ENCODE data around the gene REG3A. TPM values are rescaled to one million over a fixed set of nuclear protein-coding genes. Genes with fewer than 3 reads are reported as not detected.

The REG3A gene
- total RNA-seq, result not detected

GRCh38 chr2:79159653-79160052, at the start of gene REG3A:
TSS of gene REG3A (minus strand) at chr2:79159753. CDS start at chr2:79159405, 348 bp downstream.
- no peaks in the 10 kb centered on the region for H3K4me1 Mint-ChIP-seq
- H3K36me3 Mint-ChIP-seq (ENCODE audit: low read depth), result no peaks in the 10 kb centered on the region
- H3K4me3 Mint-ChIP-seq, result no peak within 1 kb of the TSS
- ATAC-seq (replicated peaks), result no peak
- H3K27ac Mint-ChIP-seq, result no peak within 1 kb of the TSS
- H3K27me3 Mint-ChIP-seq, result no peaks in the 10 kb centered on the region
- peaks cover 22% of the 10 kb centered on the region for H3K9me3 Mint-ChIP-seq

- no peak for ATAC-seq (replicated peaks)
- H3K4me3 Mint-ChIP-seq, result no peak overlapping the region
- H3K27ac Mint-ChIP-seq, result no peak overlapping the region
- H3K4me1 Mint-ChIP-seq, result no peaks in the 10 kb centered on the region
- peaks cover 13% of the 10 kb centered on the region for H3K9me3 Mint-ChIP-seq
- H3K36me3 Mint-ChIP-seq (ENCODE audit: low read depth), result no peaks in the 10 kb centered on the region
- H3K27me3 Mint-ChIP-seq, result no peaks in the 10 kb centered on the region
Observed at GRCh38 chr2:79200762-79201161, 41.2 kb upstream of the REG3A start.

GRCh38 chr2:79191816-79192215, 32.3 kb upstream of the REG3A start:
- no peak overlapping the region for H3K4me3 Mint-ChIP-seq
- H3K27me3 Mint-ChIP-seq, result no peaks in the 10 kb centered on the region
- H3K27ac Mint-ChIP-seq, result no peak overlapping the region
- H3K36me3 Mint-ChIP-seq (ENCODE audit: low read depth), result no peaks in the 10 kb centered on the region
- ATAC-seq (replicated peaks), result no peak
- H3K9me3 Mint-ChIP-seq, result peaks cover 24% of the 10 kb centered on the region
- H3K4me1 Mint-ChIP-seq, result no peaks in the 10 kb centered on the region

- Mint-ChIP-seq H3K4me1 (no peaks in the 10 kb centered on the region), H3K4me3 (no peak overlapping the region), H3K27me3 (no peaks in the 10 kb centered on the region), H3K36me3 (ENCODE audit: low read depth) (no peaks in the 10 kb centered on the region), H3K9me3 (peaks cover 24% of the 10 kb centered on the region), H3K27ac (no peak overlapping the region)
- ATAC-seq (replicated peaks), result no peak
Observed at GRCh38 chr2:79191081-79191480, 31.5 kb upstream of the REG3A start.

GRCh38 chr2:79189465-79189864, 29.9 kb upstream of the REG3A start:
- no peak for ATAC-seq (replicated peaks)
- no peak overlapping the region for H3K27ac Mint-ChIP-seq
- no peaks in the 10 kb centered on the region for H3K4me1 Mint-ChIP-seq
- no peaks in the 10 kb centered on the region for H3K36me3 Mint-ChIP-seq (ENCODE audit: low read depth)
- peaks cover 24% of the 10 kb centered on the region for H3K9me3 Mint-ChIP-seq
- no peak overlapping the region for H3K4me3 Mint-ChIP-seq
- H3K27me3 Mint-ChIP-seq, result no peaks in the 10 kb centered on the region

- Mint-ChIP-seq H3K27ac (no peak overlapping the region), H3K9me3 (peaks cover 19% of the 10 kb centered on the region), H3K4me3 (no peak overlapping the region), H3K27me3 (no peaks in the 10 kb centered on the region), H3K36me3 (ENCODE audit: low read depth) (no peaks in the 10 kb centered on the region), H3K4me1 (no peaks in the 10 kb centered on the region)
- ATAC-seq (replicated peaks), result no peak
Observed at GRCh38 chr2:79181617-79182016, 22.1 kb upstream of the REG3A start.

GRCh38 chr2:79180092-79180491, 20.5 kb upstream of the REG3A start:
- Mint-ChIP-seq H3K4me3 (no peak overlapping the region), H3K27ac (no peak overlapping the region), H3K36me3 (ENCODE audit: low read depth) (no peaks in the 10 kb centered on the region)

GRCh38 chr2:79179036-79179435, 19.5 kb upstream of the REG3A start:
- H3K36me3 Mint-ChIP-seq (ENCODE audit: low read depth), result no peaks in the 10 kb centered on the region
- H3K4me3 Mint-ChIP-seq, result no peak overlapping the region
- H3K9me3 Mint-ChIP-seq, result peaks cover 9% of the 10 kb centered on the region
- no peak overlapping the region for H3K27ac Mint-ChIP-seq
- no peak for ATAC-seq (replicated peaks)
- no peaks in the 10 kb centered on the region for H3K4me1 Mint-ChIP-seq
- H3K27me3 Mint-ChIP-seq, result no peaks in the 10 kb centered on the region

More at GRCh38 chr2:79180092-79180491, 20.5 kb upstream of the REG3A start:
- H3K27me3 Mint-ChIP-seq, result no peaks in the 10 kb centered on the region
- no peaks in the 10 kb centered on the region for H3K4me1 Mint-ChIP-seq
- no peak for ATAC-seq (replicated peaks)
- peaks cover 19% of the 10 kb centered on the region for H3K9me3 Mint-ChIP-seq

- Mint-ChIP-seq H3K4me3 (no peak overlapping the region), H3K36me3 (ENCODE audit: low read depth) (no peaks in the 10 kb centered on the region), H3K27ac (no peak overlapping the region), H3K9me3 (peaks cover 15% of the 10 kb centered on the region), H3K27me3 (no peaks in the 10 kb centered on the region), H3K4me1 (no peaks in the 10 kb centered on the region)
- no peak for ATAC-seq (replicated peaks)
Observed at GRCh38 chr2:79178076-79178674, 18.6 kb upstream of the REG3A start.

- no peak overlapping the region for H3K4me3 Mint-ChIP-seq
- H3K4me1 Mint-ChIP-seq, result no peaks in the 10 kb centered on the region
- H3K9me3 Mint-ChIP-seq, result peaks cover 14% of the 10 kb centered on the region
- no peaks in the 10 kb centered on the region for H3K36me3 Mint-ChIP-seq (ENCODE audit: low read depth)
- ATAC-seq (replicated peaks), result no peak
- H3K27me3 Mint-ChIP-seq, result no peaks in the 10 kb centered on the region
- no peak overlapping the region for H3K27ac Mint-ChIP-seq
Observed at GRCh38 chr2:79171348-79171958, 11.9 kb upstream of the REG3A start.

GRCh38 chr2:79162801-79163200, 3.2 kb upstream of the REG3A start:
- Mint-ChIP-seq H3K4me1 (no peaks in the 10 kb centered on the region), H3K9me3 (peaks cover 15% of the 10 kb centered on the region), H3K36me3 (ENCODE audit: low read depth) (no peaks in the 10 kb centered on the region), H3K4me3 (no peak overlapping the region), H3K27ac (no peak overlapping the region), H3K27me3 (no peaks in the 10 kb centered on the region)
- ATAC-seq (replicated peaks), result no peak

- ATAC-seq (replicated peaks), result no peak
- H3K36me3 Mint-ChIP-seq (ENCODE audit: low read depth), result no peaks in the 10 kb centered on the region
- H3K27ac Mint-ChIP-seq, result no peak overlapping the region
- H3K4me1 Mint-ChIP-seq, result no peaks in the 10 kb centered on the region
- H3K9me3 Mint-ChIP-seq, result peaks cover 16% of the 10 kb centered on the region
- no peaks in the 10 kb centered on the region for H3K27me3 Mint-ChIP-seq
- no peak overlapping the region for H3K4me3 Mint-ChIP-seq
Observed at GRCh38 chr2:79162132-79162531, 2.6 kb upstream of the REG3A start.

- Mint-ChIP-seq H3K9me3 (peaks cover 21% of the 10 kb centered on the region), H3K27me3 (no peaks in the 10 kb centered on the region), H3K4me3 (no peak overlapping the region), H3K4me1 (no peaks in the 10 kb centered on the region), H3K36me3 (ENCODE audit: low read depth) (no peaks in the 10 kb centered on the region), H3K27ac (no peak overlapping the region)
- ATAC-seq (replicated peaks), result no peak
Observed at GRCh38 chr2:79159030-79159429, 523 bp downstream of the REG3A start.

- ATAC-seq (replicated peaks), result no peak
- Mint-ChIP-seq H3K27ac (no peak overlapping the region), H3K4me1 (no peaks in the 10 kb centered on the region), H3K9me3 (peaks cover 23% of the 10 kb centered on the region), H3K27me3 (no peaks in the 10 kb centered on the region), H3K4me3 (no peak overlapping the region), H3K36me3 (ENCODE audit: low read depth) (no peaks in the 10 kb centered on the region)
Observed at GRCh38 chr2:79155826-79156476, 3.6 kb downstream of the REG3A start.

GRCh38 chr2:79139423-79139822, 20.1 kb downstream of the REG3A start:
- no peak for ATAC-seq (replicated peaks)
- H3K27me3 Mint-ChIP-seq, result no peaks in the 10 kb centered on the region
- peaks cover 13% of the 10 kb centered on the region for H3K9me3 Mint-ChIP-seq
- no peaks in the 10 kb centered on the region for H3K4me1 Mint-ChIP-seq
- no peak overlapping the region for H3K27ac Mint-ChIP-seq
- H3K4me3 Mint-ChIP-seq, result no peak overlapping the region
- no peaks in the 10 kb centered on the region for H3K36me3 Mint-ChIP-seq (ENCODE audit: low read depth)
